CD4-positive, CD25-positive, alpha-beta regulatory T cell (primary cell): ENCODE results near the gene RAB40C. TPM values are rescaled to one million over a fixed set of nuclear protein-coding genes. Genes with fewer than 3 reads are reported as not detected.

Experiments used
- ATAC-seq, 2 donors: fragments of 150-1000 bp; cut with Tn5 transposase; one replicate each; pipeline ENCODE4 v1.10.0; 2021; ENCODE audit warnings: low read depth in 2 of 2, moderate number of reproducible peaks in 2 of 2, moderate library complexity in 1 of 2
- DNase-seq, 3 donors: peaks; one replicate each; pipeline versions ENCODE4 v3.0.0 to v3.0.0-alpha.2; 2012 to 2022; ENCODE audit warnings: mixed read lengths in 1 of 3
- H3K27ac ChIP-seq: one replicate; pipeline ENCODE4 v1.7.0; 2013; ENCODE audit warnings: mild to moderate bottlenecking, low read length; ENCODE audit not compliant: insufficient read depth, poor library complexity, severe bottlenecking
- H3K27me3 ChIP-seq: one replicate; pipeline ENCODE4 v1.7.0; 2013; ENCODE audit warnings: low read length; ENCODE audit not compliant: control insufficient read depth, insufficient read depth
- H3K36me3 ChIP-seq: one replicate; pipeline ENCODE4 v1.7.0; 2013; ENCODE audit warnings: mild to moderate bottlenecking, low read length, moderate library complexity; ENCODE audit not compliant: control insufficient read depth, insufficient read depth
- H3K4me1 ChIP-seq: 2 replicates; pipeline ENCODE4 v1.7.0; 2013; ENCODE audit warnings: mild to moderate bottlenecking, low read length; ENCODE audit not compliant: insufficient read depth, control insufficient read depth, poor library complexity, severe bottlenecking
- H3K4me3 ChIP-seq: one replicate; pipeline ENCODE4 v1.7.0; 2013; ENCODE audit warnings: low read depth, mild to moderate bottlenecking, low read length, moderate library complexity
- H3K9me3 ChIP-seq, 2 experiments: 1 replicate in 1 of 2; 2 replicates in 1 of 2; pipeline ENCODE4 v1.7.0; 2013; ENCODE audit warnings: low read length in 2 of 2, mild to moderate bottlenecking in 1 of 2, moderate library complexity in 1 of 2; ENCODE audit not compliant: control insufficient read depth in 2 of 2
- H3K27ac Mint-ChIP-seq, 3 donors: one replicate each; pipeline ENCODE4 v1.8.0; 2020 to 2022; ENCODE audit warnings: mild to moderate bottlenecking in 3 of 3, mixed read lengths in 3 of 3, moderate library complexity in 2 of 3
- H3K27me3 Mint-ChIP-seq: one replicate; pipeline ENCODE4 v1.8.0; 2022; ENCODE audit warnings: mild to moderate bottlenecking, mixed read lengths
- H3K36me3 Mint-ChIP-seq: one replicate; pipeline ENCODE4 v1.8.0; 2020; ENCODE audit warnings: mixed read lengths
- H3K4me1 Mint-ChIP-seq, 4 donors: one replicate each; pipeline ENCODE4 v1.8.0; 2020 to 2022; ENCODE audit warnings: mixed read lengths in 4 of 4, mild to moderate bottlenecking in 1 of 4
- H3K4me3 Mint-ChIP-seq, 4 donors: one replicate each; pipeline ENCODE4 v1.8.0; 2020 to 2022; ENCODE audit warnings: mild to moderate bottlenecking in 4 of 4, mixed read lengths in 4 of 4, moderate library complexity in 3 of 4
- H3K9me3 Mint-ChIP-seq, 7 donors: one replicate each; pipeline ENCODE4 v1.8.0; 2020 to 2022; ENCODE audit warnings: mixed read lengths in 7 of 7, mild to moderate bottlenecking in 3 of 7, moderate library complexity in 2 of 7
- polyA plus RNA-seq, 4 donors: library from polyadenylated mRNA; unstranded; fragments of 300-500 nt; fragmentation: Illumina TruSeq; gene quantifications; one replicate each; pipeline ENCODE4 v1.2.3, GENCODE V29; 2021
- total RNA-seq: library from RNA; stranded (reverse); gene quantifications from one replicate; pipeline ENCODE4 v1.2.3, GENCODE V29; 2022

RAB40C gene
- total and polyA plus RNA-seq, 5 donors from 2014 or later = 6.8 to 12.1 (median 8.6) TPM

DNA sequence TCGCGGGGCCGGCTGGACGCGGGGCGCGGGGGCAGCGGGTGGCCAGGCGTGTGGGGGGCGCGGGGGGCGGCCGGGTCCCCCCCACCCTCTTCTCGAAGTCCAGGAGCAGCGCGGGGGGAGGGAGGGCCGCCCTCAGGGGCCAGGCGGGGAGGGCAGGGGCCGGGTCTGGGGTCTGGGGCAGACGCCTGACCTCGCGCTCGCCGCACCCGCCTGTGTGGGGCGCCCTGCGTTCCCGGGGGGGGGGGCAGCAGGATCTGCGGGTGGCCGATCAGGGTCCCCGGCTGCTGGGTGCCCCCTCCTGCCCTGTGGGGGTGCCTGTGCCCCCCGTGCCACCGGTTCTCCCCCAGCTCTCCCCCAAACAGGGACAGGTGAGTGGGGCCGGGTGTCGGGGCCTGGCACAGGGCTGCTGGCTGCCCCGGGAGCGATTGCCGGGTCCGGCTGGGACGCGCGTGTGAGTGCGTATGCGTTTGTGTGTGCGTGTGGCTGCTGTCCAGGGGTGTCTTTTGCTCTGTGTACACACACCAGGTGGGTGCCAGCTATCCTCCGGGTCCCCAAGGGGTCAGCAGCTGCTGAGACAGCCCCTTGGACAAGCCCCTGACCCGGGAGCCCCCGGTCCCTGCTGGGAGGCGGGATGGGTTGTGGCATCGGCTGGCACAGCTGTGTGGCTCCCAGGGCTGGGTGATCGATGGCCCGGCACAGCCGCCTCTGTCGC, 29.0 kb upstream of the RAB40C start:
- Mint-ChIP-seq H3K9me3 (peaks cover 0 to 3% (median 0%) of the 10 kb centered on the region in 7 donors), H3K4me1 (peaks cover 0 to 3% (median 0%) of the 10 kb centered on the region in 4 donors), H3K27ac (no peak overlapping the region), H3K27me3 (peaks cover 11% of the 10 kb centered on the region), H3K36me3 (no peaks in the 10 kb centered on the region), H3K4me3 (no peak overlapping the region)
- Histone ChIP-seq H3K36me3 (no peaks in the 10 kb centered on the region), H3K4me3 (no peak overlapping the region), H3K27me3 (no peaks in the 10 kb centered on the region), H3K4me1 (peaks cover 3% of the 10 kb centered on the region), H3K27ac (no peak overlapping the region), H3K9me3 (no peaks in the 10 kb centered on the region)
- DNase-seq = no peak
- ATAC-seq = no peak

DNA sequence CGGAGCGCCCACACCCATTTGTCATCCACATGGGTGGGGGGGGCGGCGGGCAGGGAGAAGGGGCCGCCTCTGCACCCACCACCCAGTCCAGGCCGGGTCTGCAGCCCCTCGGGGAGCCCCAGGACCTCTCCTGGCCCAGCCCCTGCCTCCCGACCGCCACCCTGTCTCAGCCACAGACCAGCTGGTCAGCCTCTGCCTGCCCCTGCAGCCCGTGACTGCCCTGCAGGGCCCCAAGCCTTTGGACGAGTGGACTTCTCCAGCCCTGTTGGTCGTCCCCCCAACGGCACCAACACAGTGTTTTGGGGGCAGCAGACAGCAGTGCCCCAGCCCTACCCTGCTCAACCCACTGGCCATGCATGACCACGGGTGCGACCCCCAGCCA, 28.5 kb upstream of the RAB40C start:
- no peaks in the 10 kb centered on the region for H3K36me3 Mint-ChIP-seq
- no peaks in the 10 kb centered on the region for H3K27me3 ChIP-seq
- no peak overlapping the region for H3K27ac Mint-ChIP-seq
- ATAC-seq (no peak), DNase-seq (no peak)
- H3K27ac ChIP-seq = no peak overlapping the region
- H3K9me3 Mint-ChIP-seq = peaks cover 0 to 3% (median 0%) of the 10 kb centered on the region in 7 donors
- peaks cover 9% of the 10 kb centered on the region for H3K4me1 ChIP-seq
- H3K4me3 ChIP-seq = no peak overlapping the region
- no peak overlapping the region for H3K4me3 Mint-ChIP-seq
- H3K4me1 Mint-ChIP-seq = peaks cover 0 to 5% (median 0%) of the 10 kb centered on the region in 4 donors
- no peaks in the 10 kb centered on the region for H3K9me3 ChIP-seq
- no peaks in the 10 kb centered on the region for H3K36me3 ChIP-seq
- H3K27me3 Mint-ChIP-seq = peaks cover 11% of the 10 kb centered on the region

DNA sequence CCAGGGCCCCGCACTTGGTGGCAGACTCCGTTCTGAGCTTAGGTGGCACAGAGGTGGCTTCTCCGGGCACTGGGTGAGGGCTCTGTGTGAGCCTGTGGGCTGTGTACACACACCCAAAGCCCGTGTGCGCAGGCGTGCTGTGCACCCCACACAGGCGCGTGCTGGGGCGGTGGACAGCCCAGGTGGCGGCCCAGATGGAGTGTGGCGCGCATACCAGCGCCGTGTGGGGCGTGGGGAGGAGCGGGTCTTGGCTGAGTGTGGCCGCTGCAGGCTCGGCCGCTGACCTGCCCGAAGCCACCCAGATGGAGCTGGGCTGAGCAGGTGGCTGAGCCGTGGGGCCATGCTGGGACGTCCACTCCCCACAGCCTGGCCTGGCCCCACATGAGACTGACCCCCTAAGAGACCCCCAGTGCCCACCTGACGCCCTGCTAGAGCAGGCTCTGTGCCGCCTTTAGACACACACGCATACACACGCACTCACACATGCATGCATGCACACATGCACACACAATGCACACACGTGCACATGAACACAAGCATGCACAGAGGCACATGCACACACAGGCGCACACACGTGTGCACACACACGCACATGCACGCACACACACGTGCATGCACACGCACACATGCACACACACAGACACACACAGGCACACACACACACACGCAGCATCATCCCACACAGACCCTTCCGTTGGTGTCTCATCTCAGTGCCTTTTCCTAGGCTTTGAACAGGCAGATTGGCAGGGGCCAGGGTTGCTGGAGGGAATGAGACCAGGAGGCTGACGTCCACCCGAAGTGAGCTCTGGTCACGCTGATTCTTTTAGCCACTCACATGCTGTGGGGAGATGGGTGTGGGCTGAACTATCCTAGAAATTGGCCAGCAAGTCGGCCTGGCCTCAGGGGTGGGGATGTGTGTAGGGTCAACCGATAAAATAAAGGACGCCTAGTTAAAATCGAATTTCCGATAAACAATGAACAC, 27.6 kb upstream of the RAB40C start:
- peak overlapping the region in 2 of 4 donors; percentile 35 to 79 for H3K4me3 Mint-ChIP-seq
- H3K4me1 Mint-ChIP-seq = peaks cover 0 to 13% (median 4%) of the 10 kb centered on the region in 4 donors
- Histone ChIP-seq H3K27me3 (no peaks in the 10 kb centered on the region), H3K4me1 (peaks cover 17% of the 10 kb centered on the region), H3K9me3 (no peaks in the 10 kb centered on the region), H3K4me3 (no peak overlapping the region), H3K36me3 (no peaks in the 10 kb centered on the region), H3K27ac (no peak overlapping the region)
- H3K36me3 Mint-ChIP-seq = no peaks in the 10 kb centered on the region
- DNase-seq = no peak
- peaks cover 0 to 3% (median 0%) of the 10 kb centered on the region in 7 donors for H3K9me3 Mint-ChIP-seq
- peak overlapping the region in 2 of 3 donors; percentile 38 to 46 for H3K27ac Mint-ChIP-seq
- ATAC-seq = no peak
- H3K27me3 Mint-ChIP-seq = peaks cover 14% of the 10 kb centered on the region

DNA sequence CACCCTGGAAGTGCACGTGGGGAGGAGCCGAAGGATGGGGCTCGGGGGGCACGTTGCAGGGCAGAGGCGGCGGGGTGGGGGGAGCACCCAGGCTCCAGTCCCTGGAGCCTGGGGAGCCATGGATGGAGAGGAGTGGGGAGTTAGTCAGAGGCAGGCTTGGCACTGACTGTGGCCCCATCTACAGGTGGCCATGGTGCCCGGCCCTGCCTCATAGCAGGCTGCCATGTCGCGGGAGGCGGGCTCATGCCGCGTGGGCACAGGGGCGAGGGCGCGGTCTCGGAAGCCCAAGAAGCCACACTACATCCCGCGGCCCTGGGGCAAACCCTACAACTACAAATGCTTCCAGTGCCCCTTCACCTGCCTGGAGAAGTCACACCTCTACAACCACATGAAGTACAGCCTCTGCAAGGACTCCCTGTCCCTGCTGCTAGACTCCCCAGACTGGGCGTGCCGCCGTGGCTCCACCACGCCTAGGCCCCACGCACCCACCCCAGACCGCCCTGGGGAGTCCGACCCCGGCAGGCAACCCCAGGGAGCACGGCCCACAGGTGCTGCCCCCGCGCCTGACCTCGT, 26.7 kb upstream of the RAB40C start:
- H3K4me1 ChIP-seq = peaks cover 26% of the 10 kb centered on the region
- H3K36me3 Mint-ChIP-seq = no peaks in the 10 kb centered on the region
- H3K27ac Mint-ChIP-seq = no peak overlapping the region
- H3K9me3 ChIP-seq = no peaks in the 10 kb centered on the region
- H3K27me3 ChIP-seq = no peaks in the 10 kb centered on the region
- no peaks in the 10 kb centered on the region for H3K36me3 ChIP-seq
- peaks cover 8% of the 10 kb centered on the region for H3K27me3 Mint-ChIP-seq
- no peak overlapping the region for H3K27ac ChIP-seq
- no peak overlapping the region for H3K4me3 ChIP-seq
- ATAC-seq (no peak), DNase-seq (no peak)
- peaks cover 0 to 19% (median 5%) of the 10 kb centered on the region in 4 donors for H3K4me1 Mint-ChIP-seq
- H3K9me3 Mint-ChIP-seq = peaks cover 0 to 3% (median 0%) of the 10 kb centered on the region in 7 donors
- H3K4me3 Mint-ChIP-seq = no peak overlapping the region

DNA sequence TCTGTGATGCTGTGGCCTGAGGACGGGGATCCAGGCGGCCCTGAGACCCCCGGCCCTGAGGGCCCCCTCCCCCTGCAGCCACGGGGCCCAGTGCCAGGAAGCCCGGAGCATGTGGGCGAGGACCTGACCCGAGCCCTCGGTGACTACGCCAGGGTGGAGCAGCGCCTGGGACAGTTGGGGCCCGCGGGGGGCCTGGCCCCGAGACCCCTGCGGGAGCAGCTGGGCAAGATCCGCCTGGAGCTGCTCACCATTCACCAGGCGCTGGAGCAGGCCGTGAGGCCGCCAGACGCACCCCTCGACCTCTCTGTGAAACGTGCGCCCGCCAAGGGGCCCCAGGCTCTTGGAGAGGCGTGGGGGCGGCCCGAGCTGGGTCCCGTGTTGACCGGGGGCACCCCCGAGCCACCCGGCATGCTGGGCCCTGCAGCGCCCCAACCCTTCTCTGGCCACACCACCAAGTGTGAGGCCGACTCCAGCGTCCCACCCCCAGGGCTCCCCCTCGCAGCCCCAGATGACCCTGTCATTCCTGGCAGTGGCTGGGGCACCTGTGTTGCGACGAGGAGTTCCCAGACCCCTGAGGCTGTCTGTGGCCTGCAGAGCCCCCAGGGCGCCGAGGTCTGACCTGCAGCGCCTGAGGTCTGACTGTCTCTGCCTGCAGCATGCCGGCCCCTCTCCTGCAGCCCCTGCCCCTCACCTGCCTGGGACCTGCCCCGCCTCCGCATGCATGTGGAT, 25.0 kb upstream of the RAB40C start:
- peaks cover 4% of the 10 kb centered on the region for H3K27me3 Mint-ChIP-seq
- ATAC-seq (no peak), DNase-seq (no peak)
- H3K36me3 Mint-ChIP-seq = no peaks in the 10 kb centered on the region
- H3K27ac Mint-ChIP-seq = no peak overlapping the region
- Histone ChIP-seq H3K27me3 (no peaks in the 10 kb centered on the region), H3K36me3 (no peaks in the 10 kb centered on the region), H3K4me1 (peaks cover 40% of the 10 kb centered on the region), H3K27ac (no peak overlapping the region), H3K4me3 (no peak overlapping the region), H3K9me3 (no peaks in the 10 kb centered on the region)
- no peak overlapping the region for H3K4me3 Mint-ChIP-seq
- peaks cover 0 to 23% (median 6%) of the 10 kb centered on the region in 4 donors for H3K4me1 Mint-ChIP-seq
- peaks cover 0 to 3% (median 0%) of the 10 kb centered on the region in 7 donors for H3K9me3 Mint-ChIP-seq

DNA sequence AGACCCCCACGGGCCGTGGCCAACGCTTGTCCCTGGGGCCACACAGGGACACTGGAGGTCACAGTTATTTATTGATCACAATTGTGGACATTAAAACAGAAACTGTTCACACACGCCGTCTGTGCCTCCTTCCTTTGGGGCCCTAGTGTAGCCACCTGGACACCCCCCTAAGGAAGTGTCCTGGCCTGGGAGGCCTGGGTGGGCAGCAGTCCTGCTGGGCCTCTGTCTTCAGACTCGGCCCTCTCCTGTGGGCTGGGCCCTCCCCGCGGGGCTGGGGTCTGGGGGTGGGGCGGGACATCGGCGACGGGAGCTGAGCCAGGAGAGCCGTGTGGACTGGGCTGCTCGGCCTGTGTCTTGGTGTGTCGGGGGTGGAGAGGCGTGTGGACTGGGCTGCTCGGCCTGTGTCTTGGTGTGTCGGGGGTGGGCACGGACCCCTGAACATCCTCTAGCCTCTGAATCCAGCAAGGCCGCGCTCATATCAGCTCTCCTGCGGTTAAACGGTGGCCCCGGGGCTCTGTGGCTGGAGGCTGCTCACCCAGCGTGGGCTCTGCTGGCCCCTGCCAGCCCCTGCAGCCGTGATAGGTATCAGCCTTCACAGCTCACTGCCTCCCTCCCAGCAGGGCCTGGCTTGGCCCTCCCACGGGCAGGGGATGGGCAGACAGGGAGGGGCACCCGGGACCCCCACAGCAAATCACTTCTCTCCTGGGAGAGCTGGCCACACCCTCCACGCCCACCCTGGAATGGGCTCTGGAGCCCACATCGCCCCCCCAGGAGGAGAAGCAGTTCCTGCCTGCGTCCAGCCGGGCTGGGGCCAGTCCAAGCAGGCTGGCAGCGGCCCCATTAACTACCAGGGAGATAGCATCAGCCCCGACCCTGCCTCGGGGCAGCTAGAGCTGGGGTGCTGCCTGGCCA, 24.2 kb upstream of the RAB40C start:
- Mint-ChIP-seq H3K9me3 (peaks cover 0 to 3% (median 0%) of the 10 kb centered on the region in 7 donors), H3K36me3 (no peaks in the 10 kb centered on the region), H3K4me3 (peak overlapping the region in 1 of 4 donors; percentile 32), H3K27ac (no peak overlapping the region), H3K4me1 (peaks cover 0 to 29% (median 9%) of the 10 kb centered on the region in 4 donors), H3K27me3 (peaks cover 4% of the 10 kb centered on the region)
- H3K27me3 ChIP-seq = no peaks in the 10 kb centered on the region
- peak overlapping the region; percentile 55 for H3K27ac ChIP-seq
- H3K4me1 ChIP-seq = peaks cover 47% of the 10 kb centered on the region
- no peaks in the 10 kb centered on the region for H3K9me3 ChIP-seq
- no peak for DNase-seq
- ATAC-seq = no peak
- H3K36me3 ChIP-seq = no peaks in the 10 kb centered on the region
- H3K4me3 ChIP-seq = no peak overlapping the region
